ENCODE data around the gene VRK1.
"Not testable (repeated sequence)": the region's sequence is repeated elsewhere in the genome, so short reads cannot be mapped to it uniquely, and the experiment has no call there.

Gene VRK1

GRCh38 chr14:96863986-96864330 is 66.8 kb downstream of the VRK1 start:
- no peak for DNase-seq (ENCODE audit: low spot score in 2 of 2)
- H3K4me3 Mint-ChIP-seq: no peak overlapping the region
- no peak for ATAC-seq
- no peaks in the 10 kb centered on the region for H3K4me1 Mint-ChIP-seq
- H3K27ac Mint-ChIP-seq: no peak overlapping the region
- H3K36me3 Mint-ChIP-seq: peaks cover 58% of the 10 kb centered on the region
- no peaks in the 10 kb centered on the region for H3K9me3 Mint-ChIP-seq

- H3K36me3 Mint-ChIP-seq: peaks cover 40% of the 10 kb centered on the region
- H3K27ac Mint-ChIP-seq: no peak overlapping the region
These were observed 70.5 kb downstream of the VRK1 start for GRCh38 chr14:96867634-96868033.

GRCh38 chr14:96874127-96874526 is 76.9 kb downstream of the VRK1 start:
- Mint-ChIP-seq H3K4me1 (no peaks in the 10 kb centered on the region), H3K36me3 (peaks cover 34% of the 10 kb centered on the region)
- no peak for DNase-seq (ENCODE audit: low spot score in 2 of 2)

More at GRCh38 chr14:96867634-96868033, 70.5 kb downstream of the VRK1 start:
- Mint-ChIP-seq H3K4me3 (no peak overlapping the region), H3K9me3 (no peaks in the 10 kb centered on the region), H3K4me1 (no peaks in the 10 kb centered on the region)
- no peak for DNase-seq (ENCODE audit: low spot score in 2 of 2)
- no peak for ATAC-seq

GRCh38 chr14:96876747-96877146 is 79.6 kb downstream of the VRK1 start:
- H3K36me3 Mint-ChIP-seq: peaks cover 46% of the 10 kb centered on the region
- H3K9me3 Mint-ChIP-seq: no peaks in the 10 kb centered on the region
- H3K4me3 Mint-ChIP-seq: no peak overlapping the region
- H3K27ac Mint-ChIP-seq: no peak overlapping the region
- no peak for ATAC-seq
- no peaks in the 10 kb centered on the region for H3K4me1 Mint-ChIP-seq
- no peak for DNase-seq (ENCODE audit: low spot score in 2 of 2)

More at GRCh38 chr14:96874127-96874526, 76.9 kb downstream of the VRK1 start:
- no peaks in the 10 kb centered on the region for H3K9me3 Mint-ChIP-seq
- H3K27ac Mint-ChIP-seq: no peak overlapping the region
- H3K4me3 Mint-ChIP-seq: no peak overlapping the region
- ATAC-seq: no peak

GRCh38 chr14:96881713-96882112 is 84.5 kb downstream of the VRK1 start:
- peaks cover 32% of the 10 kb centered on the region for H3K36me3 Mint-ChIP-seq
- no peaks in the 10 kb centered on the region for H3K9me3 Mint-ChIP-seq
- H3K4me3 Mint-ChIP-seq: no peak overlapping the region
- no peak overlapping the region for H3K27ac Mint-ChIP-seq
- H3K4me1 Mint-ChIP-seq: no peaks in the 10 kb centered on the region
- no peak for DNase-seq (ENCODE audit: low spot score in 2 of 2)
- no peak for ATAC-seq

GRCh38 chr14:96883974-96884373 is 86.8 kb downstream of the VRK1 start:
- H3K9me3 Mint-ChIP-seq; H3K4me1 Mint-ChIP-seq; H3K27ac Mint-ChIP-seq; H3K4me3 Mint-ChIP-seq; ATAC-seq; DNase-seq (ENCODE audit: low spot score in 2 of 2): not testable (repeated sequence)
- H3K36me3 Mint-ChIP-seq: peaks cover 22% of the 10 kb centered on the region

- H3K4me1 Mint-ChIP-seq: no peaks in the 10 kb centered on the region
- H3K27ac Mint-ChIP-seq: no peak overlapping the region
- H3K36me3 Mint-ChIP-seq: peaks cover 6% of the 10 kb centered on the region
- H3K4me3 Mint-ChIP-seq: no peak overlapping the region
- no peak for DNase-seq (ENCODE audit: low spot score in 2 of 2)
- no peaks in the 10 kb centered on the region for H3K9me3 Mint-ChIP-seq
- ATAC-seq: no peak
These were observed 91.0 kb downstream of the VRK1 start for GRCh38 chr14:96888158-96888557.

GRCh38 chr14:96888593-96888992 is 91.4 kb downstream of the VRK1 start:
- ATAC-seq (no peak), DNase-seq (ENCODE audit: low spot score in 2 of 2) (no peak)
- H3K4me3 Mint-ChIP-seq: no peak overlapping the region
- H3K9me3 Mint-ChIP-seq: no peaks in the 10 kb centered on the region
- H3K36me3 Mint-ChIP-seq: peaks cover 6% of the 10 kb centered on the region
- no peak overlapping the region for H3K27ac Mint-ChIP-seq
- peaks cover under 1% of the 10 kb centered on the region for H3K4me1 Mint-ChIP-seq

GRCh38 chr14:96889091-96889490 is 91.9 kb downstream of the VRK1 start:
- Mint-ChIP-seq H3K36me3 (peaks cover 6% of the 10 kb centered on the region), H3K9me3 (no peaks in the 10 kb centered on the region), H3K27ac (no peak overlapping the region), H3K4me1 (peaks cover 5% of the 10 kb centered on the region), H3K4me3 (no peak overlapping the region)
- no peak for ATAC-seq
- no peak for DNase-seq (ENCODE audit: low spot score in 2 of 2)

GRCh38 chr14:96893966-96894622 is 96.9 kb downstream of the VRK1 start:
- H3K27ac Mint-ChIP-seq: peak overlapping the region; percentile 68
- H3K4me3 Mint-ChIP-seq: no peak overlapping the region
- H3K36me3 Mint-ChIP-seq: no peaks in the 10 kb centered on the region
- ATAC-seq (no peak), DNase-seq (ENCODE audit: low spot score in 2 of 2) (no peak)
- peaks cover 7% of the 10 kb centered on the region for H3K4me1 Mint-ChIP-seq
- no peaks in the 10 kb centered on the region for H3K9me3 Mint-ChIP-seq

- Mint-ChIP-seq H3K9me3 (no peaks in the 10 kb centered on the region), H3K27ac (no peak overlapping the region), H3K4me3 (no peak overlapping the region), H3K36me3 (no peaks in the 10 kb centered on the region), H3K4me1 (peaks cover 7% of the 10 kb centered on the region)
- ATAC-seq (no peak), DNase-seq (ENCODE audit: low spot score in 2 of 2) (no peak)
These were observed 97.8 kb downstream of the VRK1 start for GRCh38 chr14:96894966-96895365.

GRCh38 chr14:96895658-96896271 is 98.6 kb downstream of the VRK1 start:
- DNase-seq (ENCODE audit: low spot score in 2 of 2) (no peak), ATAC-seq (no peak)
- Mint-ChIP-seq H3K4me3 (no peak overlapping the region), H3K4me1 (peaks cover 7% of the 10 kb centered on the region), H3K36me3 (no peaks in the 10 kb centered on the region), H3K27ac (no peak overlapping the region), H3K9me3 (no peaks in the 10 kb centered on the region)

- Mint-ChIP-seq H3K4me3 (no peak overlapping the region), H3K9me3 (no peaks in the 10 kb centered on the region), H3K27ac (no peak overlapping the region), H3K36me3 (no peaks in the 10 kb centered on the region), H3K4me1 (peaks cover 7% of the 10 kb centered on the region)
- DNase-seq (ENCODE audit: low spot score in 2 of 2) (no peak), ATAC-seq (no peak)
These were observed 100.0 kb downstream of the VRK1 start for GRCh38 chr14:96897184-96897583.

GRCh38 chr14:96901227-96901626 is 104.0 kb downstream of the VRK1 start:
- Mint-ChIP-seq H3K4me1 (no peaks in the 10 kb centered on the region), H3K9me3 (no peaks in the 10 kb centered on the region), H3K27ac (no peak overlapping the region), H3K4me3 (no peak overlapping the region), H3K36me3 (no peaks in the 10 kb centered on the region)
- no peak for DNase-seq (ENCODE audit: low spot score in 2 of 2)
- no peak for ATAC-seq

- H3K9me3 Mint-ChIP-seq: no peaks in the 10 kb centered on the region
- H3K4me1 Mint-ChIP-seq: no peaks in the 10 kb centered on the region
- DNase-seq (ENCODE audit: low spot score in 2 of 2) (no peak), ATAC-seq (no peak)
- no peak overlapping the region for H3K27ac Mint-ChIP-seq
- no peaks in the 10 kb centered on the region for H3K36me3 Mint-ChIP-seq
- no peak overlapping the region for H3K4me3 Mint-ChIP-seq
These were observed 104.8 kb downstream of the VRK1 start for GRCh38 chr14:96902004-96902403.

- Mint-ChIP-seq H3K4me1 (no peaks in the 10 kb centered on the region), H3K27ac (no peak overlapping the region), H3K36me3 (no peaks in the 10 kb centered on the region), H3K9me3 (peaks cover 4% of the 10 kb centered on the region), H3K4me3 (no peak overlapping the region)
- DNase-seq (ENCODE audit: low spot score in 2 of 2) (no peak), ATAC-seq (no peak)
These were observed 106.4 kb downstream of the VRK1 start for GRCh38 chr14:96903444-96904023.

Measured in stimulated activated effector memory CD8-positive, alpha-beta T cell treated with anti-CD3 and anti-CD28 coated beads, Interleukin-12 subunit alpha, Interleukin-12 subunit beta, amount 100 ng/mL, for 72 hours (primary cell).